Panc1 (cell line): ENCODE results near the gene TMEM185A.

ENCODE experiments used
- POLR2AphosphoS5 ChIP-seq: IDR thresholded peaks from 2 replicates; pipeline ENCODE4 v1.6.1; 2012; ENCODE audit warnings: mild to moderate bottlenecking, low read depth, low read length, moderate library complexity
- SIN3A ChIP-seq: IDR thresholded peaks from 2 replicates; pipeline ENCODE4 v1.6.1; 2012; ENCODE audit warnings: low read depth, mild to moderate bottlenecking, low read length, moderate library complexity, borderline replicate concordance; ENCODE audit not compliant: insufficient read depth
- TCF7L2 ChIP-seq: IDR thresholded peaks from 2 replicates; pipeline ENCODE4 v1.6.1; 2011; ENCODE audit warnings: mild to moderate bottlenecking, low read depth, low read length, inconsistent platforms
- TF ChIP-seq, protein P1 (sequence below): fragments of 450-650 bp; IDR thresholded peaks from 2 replicates; pipeline ENCODE4 v1.5.1; 2017; ENCODE audit warnings: mild to moderate bottlenecking
- TF ChIP-seq, protein P2 (sequence below), 2 experiments: IDR thresholded peaks; 2 replicates each; pipeline ENCODE4 v1.6.1; 2011 to 2012; ENCODE audit warnings: low read depth in 2 of 2, control low read depth in 1 of 2, low read length in 1 of 2, mild to moderate bottlenecking in 1 of 2, moderate library complexity in 1 of 2; ENCODE audit not compliant: insufficient read depth in 1 of 2

DNA sequence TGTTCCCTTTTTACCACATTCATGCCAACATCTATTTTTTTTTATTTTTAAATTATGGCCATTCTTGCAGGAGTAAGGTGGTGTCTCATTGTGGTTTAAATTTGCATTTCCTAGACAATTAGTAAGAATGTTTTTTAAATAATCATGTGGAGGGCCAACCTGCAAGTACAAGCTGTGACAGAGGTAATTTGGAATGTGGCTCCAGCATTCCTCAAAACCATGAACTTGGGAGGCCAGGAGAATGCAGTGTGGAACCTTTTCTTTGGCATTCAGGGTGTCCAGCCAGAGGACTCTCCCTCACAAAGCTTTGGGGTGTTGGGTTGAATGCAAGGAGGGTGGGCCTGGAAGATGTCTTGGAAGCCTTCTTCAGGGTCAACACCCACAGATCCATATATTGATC lies 7.3 kb upstream of the TMEM185A start:
- TF ChIP-seq, protein P1, sequence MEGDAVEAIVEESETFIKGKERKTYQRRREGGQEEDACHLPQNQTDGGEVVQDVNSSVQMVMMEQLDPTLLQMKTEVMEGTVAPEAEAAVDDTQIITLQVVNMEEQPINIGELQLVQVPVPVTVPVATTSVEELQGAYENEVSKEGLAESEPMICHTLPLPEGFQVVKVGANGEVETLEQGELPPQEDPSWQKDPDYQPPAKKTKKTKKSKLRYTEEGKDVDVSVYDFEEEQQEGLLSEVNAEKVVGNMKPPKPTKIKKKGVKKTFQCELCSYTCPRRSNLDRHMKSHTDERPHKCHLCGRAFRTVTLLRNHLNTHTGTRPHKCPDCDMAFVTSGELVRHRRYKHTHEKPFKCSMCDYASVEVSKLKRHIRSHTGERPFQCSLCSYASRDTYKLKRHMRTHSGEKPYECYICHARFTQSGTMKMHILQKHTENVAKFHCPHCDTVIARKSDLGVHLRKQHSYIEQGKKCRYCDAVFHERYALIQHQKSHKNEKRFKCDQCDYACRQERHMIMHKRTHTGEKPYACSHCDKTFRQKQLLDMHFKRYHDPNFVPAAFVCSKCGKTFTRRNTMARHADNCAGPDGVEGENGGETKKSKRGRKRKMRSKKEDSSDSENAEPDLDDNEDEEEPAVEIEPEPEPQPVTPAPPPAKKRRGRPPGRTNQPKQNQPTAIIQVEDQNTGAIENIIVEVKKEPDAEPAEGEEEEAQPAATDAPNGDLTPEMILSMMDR = no peak
- TF ChIP-seq POLR2AphosphoS5 (no peak), TCF7L2 (no peak), SIN3A (no peak)
- TF ChIP-seq, protein P2, sequence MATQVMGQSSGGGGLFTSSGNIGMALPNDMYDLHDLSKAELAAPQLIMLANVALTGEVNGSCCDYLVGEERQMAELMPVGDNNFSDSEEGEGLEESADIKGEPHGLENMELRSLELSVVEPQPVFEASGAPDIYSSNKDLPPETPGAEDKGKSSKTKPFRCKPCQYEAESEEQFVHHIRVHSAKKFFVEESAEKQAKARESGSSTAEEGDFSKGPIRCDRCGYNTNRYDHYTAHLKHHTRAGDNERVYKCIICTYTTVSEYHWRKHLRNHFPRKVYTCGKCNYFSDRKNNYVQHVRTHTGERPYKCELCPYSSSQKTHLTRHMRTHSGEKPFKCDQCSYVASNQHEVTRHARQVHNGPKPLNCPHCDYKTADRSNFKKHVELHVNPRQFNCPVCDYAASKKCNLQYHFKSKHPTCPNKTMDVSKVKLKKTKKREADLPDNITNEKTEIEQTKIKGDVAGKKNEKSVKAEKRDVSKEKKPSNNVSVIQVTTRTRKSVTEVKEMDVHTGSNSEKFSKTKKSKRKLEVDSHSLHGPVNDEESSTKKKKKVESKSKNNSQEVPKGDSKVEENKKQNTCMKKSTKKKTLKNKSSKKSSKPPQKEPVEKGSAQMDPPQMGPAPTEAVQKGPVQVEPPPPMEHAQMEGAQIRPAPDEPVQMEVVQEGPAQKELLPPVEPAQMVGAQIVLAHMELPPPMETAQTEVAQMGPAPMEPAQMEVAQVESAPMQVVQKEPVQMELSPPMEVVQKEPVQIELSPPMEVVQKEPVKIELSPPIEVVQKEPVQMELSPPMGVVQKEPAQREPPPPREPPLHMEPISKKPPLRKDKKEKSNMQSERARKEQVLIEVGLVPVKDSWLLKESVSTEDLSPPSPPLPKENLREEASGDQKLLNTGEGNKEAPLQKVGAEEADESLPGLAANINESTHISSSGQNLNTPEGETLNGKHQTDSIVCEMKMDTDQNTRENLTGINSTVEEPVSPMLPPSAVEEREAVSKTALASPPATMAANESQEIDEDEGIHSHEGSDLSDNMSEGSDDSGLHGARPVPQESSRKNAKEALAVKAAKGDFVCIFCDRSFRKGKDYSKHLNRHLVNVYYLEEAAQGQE (IDR thresholded peaks at IDR 0.05; ENCODE audit: insufficient read depth in 1 of 2, low read depth in 2 of 2, low read length in 1 of 2) = no peak
